ENCODE data around the gene PLA2G2F. TPM values are rescaled to one million over a fixed set of nuclear protein-coding genes. Genes with fewer than 3 reads are reported as not detected.

The PLA2G2F gene
- total RNA-seq, 1 experiment from 2014 or later = not detected

- DNase-seq (ENCODE audit: low read depth) = no peak
Observed at GRCh38 chr1:20168564-20169491, 29.7 kb downstream of the PLA2G2F start.

- no peak for DNase-seq (ENCODE audit: low read depth)
Observed at GRCh38 chr1:20169932-20170331, 30.8 kb downstream of the PLA2G2F start.

GRCh38 chr1:20172033-20172590, 33.0 kb downstream of the PLA2G2F start:
- DNase-seq (ENCODE audit: low read depth) = no peak

GRCh38 chr1:20174937-20175666, 36.0 kb downstream of the PLA2G2F start:
- DNase-seq (ENCODE audit: low read depth) = no peak

GRCh38 chr1:20178634-20179370, 39.7 kb downstream of the PLA2G2F start:
- no peak for DNase-seq (ENCODE audit: low read depth)

GRCh38 chr1:20179371-20180128, 40.4 kb downstream of the PLA2G2F start:
- DNase-seq (ENCODE audit: low read depth) = no peak

- DNase-seq (ENCODE audit: low read depth) = no peak
Observed at GRCh38 chr1:20180129-20180843, 41.2 kb downstream of the PLA2G2F start.

GRCh38 chr1:20180844-20181207, 41.7 kb downstream of the PLA2G2F start:
- DNase-seq (ENCODE audit: low read depth) = no peak

GRCh38 chr1:20182415-20182814, 43.3 kb downstream of the PLA2G2F start:
- DNase-seq (ENCODE audit: low read depth) = no peak

- DNase-seq (ENCODE audit: low read depth) = no peak
Observed at GRCh38 chr1:20183035-20183434, 43.9 kb downstream of the PLA2G2F start.

- no peak for DNase-seq (ENCODE audit: low read depth)
Observed at GRCh38 chr1:20183616-20184271, 44.6 kb downstream of the PLA2G2F start.

GRCh38 chr1:20184481-20184900, 45.4 kb downstream of the PLA2G2F start:
- no peak for DNase-seq (ENCODE audit: low read depth)

GRCh38 chr1:20184997-20185833, 46.1 kb downstream of the PLA2G2F start:
- DNase-seq (ENCODE audit: low read depth) = no peak

- DNase-seq (ENCODE audit: low read depth) = no peak
Observed at GRCh38 chr1:20185834-20186782, 47.0 kb downstream of the PLA2G2F start, which contains the start of the genes PLA2G2C and UBXN10. Gene PLA2G2C, minus strand, starts transcription at chr1:20186518. Its CDS starts 9,155 bp downstream, at chr1:20177363. Gene UBXN10, plus strand, starts transcription at chr1:20186096. Its CDS starts 4,466 bp downstream, at chr1:20190562.

GRCh38 chr1:20187103-20187812, 48.1 kb downstream of the PLA2G2F start:
- DNase-seq (ENCODE audit: low read depth) = peak; percentile 14

GRCh38 chr1:20187813-20188454, 48.8 kb downstream of the PLA2G2F start:
- DNase-seq (ENCODE audit: low read depth) = no peak
